GM19240 (cell line): ENCODE results near the gene VWA8.
"Not testable (repeated sequence)": the region's sequence is repeated elsewhere in the genome, so short reads cannot be mapped to it uniquely, and the experiment has no call there.

Experiments used
- DNase-seq: peaks from one replicate; pipeline ENCODE4 v3.0.0; 2011; ENCODE audit warnings: low spot score; ENCODE audit not compliant: insufficient read length

VWA8 gene

DNA sequence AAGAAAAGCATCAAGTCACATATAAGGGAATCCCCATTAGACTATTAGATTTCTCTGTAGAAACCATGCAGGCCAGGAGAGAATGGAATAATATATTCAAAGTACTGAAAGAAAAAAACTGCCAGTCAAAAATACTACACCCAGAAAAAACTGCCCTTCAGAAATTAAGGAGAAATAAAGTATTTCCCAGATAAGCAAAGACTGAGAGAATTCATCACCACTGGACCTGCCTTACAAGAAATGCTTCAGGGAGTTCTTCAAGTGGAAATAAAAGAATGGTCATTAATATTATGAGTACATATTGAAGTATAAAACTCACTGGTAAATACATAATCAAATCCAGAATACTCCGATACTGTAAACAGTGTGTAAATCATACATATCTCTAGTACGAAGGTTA, 35.9 kb downstream of the VWA8 start:
- DNase-seq = no peak

GRCh38 chr13:41922894-41923293, 38.0 kb downstream of the VWA8 start:
- not testable (repeated sequence) for DNase-seq

DNA sequence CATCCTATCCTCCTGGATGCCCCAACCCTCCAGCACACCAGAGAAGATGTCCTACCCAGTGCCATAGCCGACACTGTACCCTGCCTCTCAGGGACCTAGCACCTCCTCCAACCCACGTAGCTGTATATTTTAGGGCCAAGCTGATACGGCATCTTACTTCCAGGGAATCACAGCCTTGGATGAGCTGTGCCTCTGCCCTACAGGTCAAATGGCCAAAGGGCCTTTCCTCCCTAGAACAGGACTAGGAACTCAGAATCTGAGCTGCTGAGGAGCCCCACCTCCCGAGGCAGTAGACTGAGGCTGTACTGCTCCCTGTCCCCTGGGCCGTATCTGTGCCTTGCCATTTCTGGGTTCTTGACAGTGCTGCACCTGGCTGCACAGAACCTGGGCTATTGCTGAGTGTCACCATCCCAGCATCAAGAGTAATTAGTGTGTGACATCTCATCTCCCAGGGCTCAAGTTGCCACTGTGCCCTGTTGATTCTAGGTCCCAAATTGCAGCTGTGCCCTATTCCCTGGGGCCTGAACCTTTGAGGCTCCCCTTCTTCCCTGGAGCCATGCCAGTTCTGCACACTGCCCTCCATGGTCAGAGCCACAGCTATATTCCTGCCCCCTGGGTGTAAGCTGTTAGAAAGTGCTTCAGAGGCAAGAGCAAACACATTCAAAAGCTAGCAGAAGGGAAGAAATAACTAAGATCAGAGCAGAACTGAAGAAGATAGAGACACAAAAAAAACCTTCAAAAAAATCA, 41.0 kb downstream of the VWA8 start:
- DNase-seq = no peak

DNA sequence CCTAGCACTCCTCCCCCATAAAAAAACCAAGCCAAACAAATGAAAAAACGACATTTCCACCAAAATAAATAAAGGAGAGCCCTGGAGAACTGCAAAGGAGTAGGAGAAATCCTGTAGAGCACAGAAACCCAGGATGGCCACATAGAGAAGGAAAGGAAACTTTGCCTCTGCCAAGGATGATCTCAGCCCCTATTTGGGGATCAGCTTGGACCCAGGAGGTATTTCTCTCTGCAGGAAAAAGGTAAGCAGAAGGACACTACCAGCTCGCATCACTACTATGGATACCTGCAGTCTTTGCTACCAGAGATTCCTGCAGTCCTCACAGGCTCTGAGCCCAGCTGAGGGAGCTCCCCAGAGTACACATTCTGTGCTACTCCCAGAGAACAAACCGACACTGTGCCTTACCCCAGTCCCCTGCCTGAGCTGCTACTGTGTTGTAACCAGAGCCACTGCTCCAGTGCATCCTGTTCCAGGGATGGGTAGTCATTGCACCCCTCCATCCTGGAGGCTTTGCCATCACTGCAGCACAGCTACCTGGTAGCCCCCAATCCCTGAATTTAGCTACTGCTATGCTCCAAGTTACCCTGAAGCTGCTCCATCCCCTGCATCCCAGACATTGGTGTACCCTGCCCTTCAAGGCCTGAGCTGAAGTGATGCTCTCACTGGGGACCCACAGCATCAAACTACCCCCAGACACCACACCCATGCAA, 41.7 kb downstream of the VWA8 start:
- no peak for DNase-seq

- no peak for DNase-seq
Measured at GRCh38 chr13:41917641-41918040, 43.3 kb downstream of the VWA8 start.

DNA sequence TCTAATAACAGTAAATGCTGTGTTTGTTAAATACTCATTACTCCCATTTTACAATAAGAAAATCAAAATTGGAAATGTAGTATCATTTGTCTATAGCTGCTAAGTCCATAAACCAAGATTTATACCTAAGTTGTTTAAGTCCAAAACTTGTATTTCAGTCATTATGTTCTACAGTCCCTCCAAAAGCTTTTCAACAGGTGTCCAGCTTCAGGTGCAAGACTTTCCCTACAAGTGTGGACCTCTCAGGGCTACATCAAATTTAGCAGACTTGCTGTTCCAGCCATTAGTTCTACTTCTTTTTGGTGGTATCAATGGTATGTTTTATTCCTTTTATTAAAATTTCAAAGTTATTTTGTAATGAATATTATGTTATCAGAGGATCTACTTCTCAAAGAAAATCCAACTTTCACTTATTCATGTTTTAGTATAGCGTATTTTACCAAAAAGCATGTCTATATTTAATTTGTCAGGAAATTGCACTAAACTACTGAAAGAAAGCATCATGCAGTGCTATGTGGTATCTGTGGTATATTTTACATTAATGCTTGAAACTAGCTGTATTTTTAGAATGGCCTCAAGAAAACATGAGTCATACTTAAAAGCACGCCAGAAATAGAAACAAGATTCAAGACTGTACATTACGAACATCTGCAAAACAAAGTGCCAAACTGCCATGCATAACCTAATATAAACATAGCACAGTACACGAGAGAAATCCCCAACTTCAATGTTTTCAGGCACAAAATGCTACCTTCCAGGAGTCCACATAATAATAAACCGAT, 44.5 kb downstream of the VWA8 start:
- DNase-seq = peak; percentile 16

DNA sequence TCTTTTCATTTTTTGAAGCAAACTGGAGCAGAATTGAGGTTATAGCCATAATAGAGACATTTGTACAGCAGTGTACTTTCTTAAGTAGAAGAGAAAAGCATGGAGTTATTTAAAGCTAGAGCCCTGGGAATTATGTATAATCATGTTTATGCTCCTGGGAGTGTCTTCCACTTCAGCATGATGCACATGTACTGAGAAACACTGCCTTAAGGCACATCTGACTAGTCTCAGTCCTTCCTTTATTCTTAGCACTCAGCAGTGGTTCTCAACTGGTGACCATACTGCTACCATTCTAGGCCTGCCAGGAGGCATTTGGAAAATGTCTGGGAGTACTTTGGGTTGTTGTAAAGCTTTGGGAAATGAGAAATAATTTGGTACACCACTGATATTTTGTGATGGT, 45.8 kb downstream of the VWA8 start:
- no peak for DNase-seq

- no peak for DNase-seq
Measured at GRCh38 chr13:41914552-41914951, 46.4 kb downstream of the VWA8 start.

DNA sequence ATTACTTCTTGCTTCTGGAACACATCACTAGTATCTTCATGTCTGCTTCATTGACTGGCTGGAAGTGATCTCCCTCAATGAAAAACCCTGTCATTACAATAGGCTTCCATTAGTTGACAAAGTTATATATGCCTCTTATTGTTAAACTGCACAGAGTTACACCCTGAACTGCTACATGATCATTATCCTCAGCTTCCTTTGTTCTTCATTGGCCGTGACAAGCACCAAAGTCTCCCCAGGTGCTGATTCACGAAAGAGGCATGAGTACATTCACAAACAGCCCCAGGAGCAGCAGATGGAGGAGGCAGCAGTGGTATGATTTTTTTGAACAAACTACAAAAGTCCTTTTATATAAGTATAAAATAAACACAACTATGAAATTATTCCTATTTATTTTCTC, 51.4 kb downstream of the VWA8 start:
- DNase-seq = no peak

DNA sequence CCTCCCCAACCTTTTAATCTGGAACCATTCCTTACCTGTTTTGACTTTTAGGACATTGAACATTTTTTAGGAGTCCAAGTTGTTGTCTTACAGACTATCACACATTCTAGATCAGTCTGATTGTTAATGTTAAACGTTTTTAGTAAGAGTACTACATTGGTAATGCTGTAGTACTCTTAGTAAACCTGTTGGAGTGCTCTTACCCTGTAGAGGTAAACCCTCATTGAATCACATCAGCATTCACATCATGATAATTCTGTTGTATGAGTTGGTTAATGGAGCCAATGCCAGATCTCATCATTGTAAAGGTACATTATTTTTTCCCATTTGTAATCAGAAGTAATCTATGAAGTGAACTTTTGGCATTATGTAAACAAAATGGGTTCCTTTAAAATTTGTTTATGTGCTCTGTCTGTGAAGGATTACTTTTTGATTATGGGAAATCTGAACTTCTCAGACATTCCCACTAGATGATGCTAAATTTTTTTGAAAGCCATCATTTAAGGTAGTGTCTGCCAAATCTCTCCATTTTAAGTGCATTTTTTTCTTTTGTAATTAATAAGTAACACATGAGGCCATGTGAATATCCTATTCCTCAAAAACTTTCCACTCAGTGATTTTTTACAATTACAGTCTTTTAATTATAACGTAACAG, 55.2 kb downstream of the VWA8 start:
- DNase-seq = no peak

GRCh38 chr13:41900918-41901317, 60.0 kb downstream of the VWA8 start:
- DNase-seq = no peak

DNA sequence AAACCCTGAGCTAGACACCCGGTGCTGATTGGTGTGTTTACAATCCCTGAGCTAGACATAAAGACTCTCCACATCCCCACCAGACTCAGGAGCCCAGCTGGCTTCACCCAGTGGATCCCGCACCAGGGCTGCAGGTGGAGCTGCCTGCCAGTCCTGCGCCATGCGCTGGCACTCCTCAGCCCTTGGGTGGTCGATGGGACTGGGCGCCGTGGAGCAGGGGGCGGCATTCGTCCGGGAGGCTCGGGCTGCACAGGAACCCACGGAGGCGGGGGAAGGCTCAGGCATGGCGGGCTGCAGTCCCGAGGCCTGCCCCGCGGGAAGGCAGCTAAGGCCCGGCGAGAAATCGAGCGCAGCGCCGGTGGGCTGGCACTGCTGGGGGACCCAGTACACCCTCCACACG, 62.5 kb downstream of the VWA8 start:
- DNase-seq = not testable (repeated sequence)

- DNase-seq = no peak
Measured at GRCh38 chr13:41897126-41897525, 63.8 kb downstream of the VWA8 start.

- DNase-seq = no peak
Measured at GRCh38 chr13:41895478-41895877, 65.4 kb downstream of the VWA8 start.

GRCh38 chr13:41891119-41891518, 69.8 kb downstream of the VWA8 start:
- no peak for DNase-seq

GRCh38 chr13:41883147-41883546, 77.8 kb downstream of the VWA8 start:
- no peak for DNase-seq

- DNase-seq = not testable (repeated sequence)
Measured at GRCh38 chr13:41881890-41882289, 79.0 kb downstream of the VWA8 start.

DNA sequence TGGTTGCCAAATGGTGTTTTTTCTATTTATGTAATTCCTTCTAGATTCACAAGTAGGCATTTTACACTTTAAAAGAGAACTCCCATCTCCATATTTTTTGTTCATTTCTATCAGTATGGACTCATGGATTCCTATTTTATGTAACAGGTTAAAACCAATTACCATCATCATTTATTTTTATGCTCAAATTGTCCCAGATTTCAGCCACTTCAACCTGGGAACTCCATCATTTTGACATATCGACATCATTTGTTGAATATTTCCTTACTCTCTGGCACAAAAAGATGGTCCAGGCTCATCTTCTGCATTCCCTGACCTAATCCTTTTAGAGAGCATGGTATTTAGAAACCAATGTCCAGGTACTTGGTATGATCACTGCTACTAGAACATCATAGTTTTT, 79.9 kb downstream of the VWA8 start:
- DNase-seq = no peak

DNA sequence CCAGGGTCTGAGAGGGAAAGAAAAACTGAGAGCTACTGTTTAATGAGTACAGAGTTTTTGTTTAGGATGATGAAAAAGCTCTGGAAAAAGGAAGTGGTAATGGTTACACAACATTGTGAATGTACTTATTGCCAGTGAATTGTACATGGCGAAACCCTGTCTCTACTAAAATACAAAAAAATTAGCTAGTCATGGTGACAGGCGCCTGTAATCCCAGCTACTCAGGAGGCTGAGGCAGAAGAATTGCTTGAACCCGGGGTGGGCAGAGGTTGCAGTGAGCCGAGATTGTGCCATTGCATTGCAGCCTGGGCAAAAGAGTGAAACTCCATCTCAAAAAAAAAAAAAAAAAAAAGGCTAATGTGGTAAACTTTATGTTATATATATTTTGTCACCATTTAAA, 96.3 kb downstream of the VWA8 start:
- DNase-seq = no peak

DNA sequence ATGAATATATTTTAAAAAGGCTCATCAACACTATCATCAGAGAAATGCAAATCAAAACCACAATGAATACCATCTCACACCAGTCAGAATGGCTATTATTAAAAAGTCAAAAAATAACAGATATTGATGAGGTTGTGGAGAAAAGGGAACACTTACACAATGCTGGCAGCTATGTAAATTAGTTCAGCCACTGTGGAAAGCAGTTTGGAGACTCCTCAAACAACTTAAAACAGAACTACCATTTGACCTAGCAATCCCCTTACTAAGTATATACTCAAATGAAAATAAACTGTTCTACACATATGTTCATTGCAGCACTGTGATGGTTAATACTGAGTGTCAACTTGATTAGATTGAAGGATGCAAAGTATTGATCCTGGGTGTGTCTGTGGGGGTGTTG, 98.2 kb downstream of the VWA8 start:
- not testable (repeated sequence) for DNase-seq

DNA sequence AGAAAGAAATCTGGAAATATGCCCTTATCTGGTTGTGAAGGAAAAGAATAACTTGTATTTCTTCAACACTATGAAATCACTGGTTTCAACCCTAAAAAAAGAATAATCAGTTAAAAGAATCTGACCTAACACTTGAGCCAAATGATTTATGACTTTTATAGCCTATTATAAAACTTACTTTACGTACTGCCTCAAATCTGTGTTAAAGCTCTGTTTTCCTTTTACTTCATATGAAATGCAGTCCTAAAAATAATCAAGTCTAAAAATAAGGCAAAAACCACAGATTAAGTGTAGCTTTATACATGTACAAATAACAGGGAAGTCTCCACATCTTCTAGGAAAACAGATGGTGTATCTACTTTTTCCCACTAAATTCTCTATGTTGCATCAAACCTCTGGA, 101.3 kb downstream of the VWA8 start:
- DNase-seq = no peak

DNA sequence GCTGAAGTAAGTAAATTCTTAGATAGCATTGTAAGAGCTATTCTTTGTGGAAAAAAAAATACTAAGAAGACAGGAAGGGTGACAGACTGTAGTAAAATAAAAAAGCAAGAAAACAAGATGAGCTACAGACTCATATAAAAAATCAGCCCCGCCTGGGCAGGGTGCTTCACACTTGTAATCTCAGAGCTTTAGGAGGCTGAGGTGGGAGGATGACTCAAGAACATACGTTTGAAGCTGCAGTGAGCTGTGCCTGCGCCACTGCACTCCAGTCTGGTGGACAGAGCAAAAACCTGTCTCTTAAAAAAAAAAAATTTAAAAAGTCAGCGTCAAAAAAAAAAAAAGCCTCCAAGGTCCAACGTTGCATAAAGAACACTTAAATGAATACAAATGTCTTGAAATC, 102.1 kb downstream of the VWA8 start:
- no peak for DNase-seq
